Uterus (tissue), 4 donors: ENCODE measurements around the gene FEZF2. TPM values are rescaled to one million over a fixed set of nuclear protein-coding genes. Genes with fewer than 3 reads are reported as not detected.

Experiments used
- DNase-seq, 2 donors: peaks; one replicate each; pipeline ENCODE4 v3.0.0-alpha.2; 2019 to 2020
- H3K27ac ChIP-seq, 2 donors: fragments of 200-600 bp; sonication (generic); 1 replicate in 1 of 2; 2 replicates in 1 of 2; pipeline ENCODE4 v1.5.1; 2016 to 2018
- H3K27me3 ChIP-seq, 2 donors: fragments of 200-600 bp; sonication (generic); one replicate each; pipeline ENCODE4 v1.5.1; 2018 to 2019; ENCODE audit warnings: control low read depth in 1 of 2
- H3K36me3 ChIP-seq, 2 donors: fragments of 200-600 bp; sonication (generic); one replicate each; pipeline ENCODE4 v1.5.1; 2019; ENCODE audit warnings: control low read depth in 1 of 2
- H3K4me1 ChIP-seq, 2 donors: fragments of 200-600 bp; sonication (generic); one replicate each; pipeline ENCODE4 v1.5.1; 2018 to 2019; ENCODE audit warnings: control low read depth in 1 of 2
- H3K4me3 ChIP-seq, 2 donors: fragments of 200-600 bp; sonication (generic); 1 replicate in 1 of 2; 2 replicates in 1 of 2; pipeline ENCODE4 v1.5.1; 2018 to 2019; ENCODE audit warnings: mild to moderate bottlenecking in 1 of 2
- H3K9me3 ChIP-seq, 2 donors: fragments of 200-600 bp; sonication (generic); one replicate each; pipeline ENCODE4 v1.5.1; 2019; ENCODE audit warnings: control low read depth in 1 of 2
- CTCF ChIP-seq, 4 experiments: fragments of 200-600 bp in 2 of 4; fragments of 450-650 bp in 2 of 4; sonication (generic) in 2 of 4; IDR thresholded peaks; one replicate each; pipeline ENCODE4 v1.5.1; 2016 to 2019; ENCODE audit warnings: antibody characterized with exemption in 4 of 4, mild to moderate bottlenecking in 2 of 4, moderate library complexity in 1 of 4
- POLR2A ChIP-seq, 2 donors: fragments of 450-650 bp; IDR thresholded peaks; one replicate each; pipeline ENCODE4 v1.6.1; 2016; ENCODE audit warnings: antibody characterized with exemption in 2 of 2, mild to moderate bottlenecking in 1 of 2, moderate library complexity in 1 of 2
- intact Hi-C: fragments of 100-400 bp; cut with DNase I; formaldehyde crosslinking; loops from one replicate; pipeline ENCODE4 v1.15.1; 2023; ENCODE audit warnings: low total_unique reads
- total RNA-seq, 4 donors: library from RNA; depleted of rRNA in 3 of 4; stranded (reverse); fragments of >200 nt in 3 of 4; gene quantifications; one replicate each; pipeline versions ENCODE4 v1.1.0 to v1.2.4, GENCODE V29; 2014 to 2023
- donor health status: DM: yes; HTN: yes; CAD: no.

Gene FEZF2
- total RNA-seq, 4 donors from 2014 or later: not detected

- H3K36me3 ChIP-seq: no peaks in the 10 kb centered on the region
- intact Hi-C loops: no loop called here
- TF ChIP-seq CTCF (IDR thresholded peaks at IDR 0.05): no peak
- no peak for TF ChIP-seq POLR2A (IDR thresholded peaks at IDR 0.05)
These were observed 3.8 kb upstream of the FEZF2 start for GRCh38 chr3:62376906-62377877.

GRCh38 chr3:62376454-62376720, 3.0 kb upstream of the FEZF2 start:
- no peak overlapping the region for H3K27ac ChIP-seq
- H3K9me3 ChIP-seq: no peaks in the 10 kb centered on the region
- no peak for DNase-seq
- no peak for TF ChIP-seq POLR2A (IDR thresholded peaks at IDR 0.05)
- peaks cover 0 to 11% of the 10 kb centered on the region in 2 donors for H3K4me1 ChIP-seq
- no peak overlapping the region for H3K4me3 ChIP-seq
- H3K36me3 ChIP-seq: no peaks in the 10 kb centered on the region
- intact Hi-C loops: no loop called here
- peaks cover 0 to 84% of the 10 kb centered on the region in 2 donors for H3K27me3 ChIP-seq

More at GRCh38 chr3:62376906-62377877, 3.8 kb upstream of the FEZF2 start:
- no peak for DNase-seq
- Histone ChIP-seq H3K9me3 (no peaks in the 10 kb centered on the region), H3K4me1 (peaks cover 0 to 9% of the 10 kb centered on the region in 2 donors), H3K4me3 (no peak overlapping the region), H3K27ac (no peak overlapping the region), H3K27me3 (peaks cover 0 to 78% of the 10 kb centered on the region in 2 donors)

- H3K27me3 ChIP-seq: peaks cover 0 to 83% of the 10 kb centered on the region in 2 donors
- intact Hi-C loops: no loop called here
- TF ChIP-seq CTCF (IDR thresholded peaks at IDR 0.05) (no peak), POLR2A (IDR thresholded peaks at IDR 0.05) (no peak)
- no peaks in the 10 kb centered on the region for H3K36me3 ChIP-seq
- no peaks in the 10 kb centered on the region for H3K9me3 ChIP-seq
- no peak overlapping the region for H3K4me3 ChIP-seq
- no peak for DNase-seq
- H3K27ac ChIP-seq: no peak overlapping the region
- peaks cover 0 to 11% of the 10 kb centered on the region in 2 donors for H3K4me1 ChIP-seq
These were observed 2.5 kb upstream of the FEZF2 start for GRCh38 chr3:62375655-62376453.

- intact Hi-C loops: no loop called here
- no peak overlapping the region for H3K4me3 ChIP-seq
These were observed 1.2 kb upstream of the FEZF2 start for GRCh38 chr3:62374341-62375218.

More at GRCh38 chr3:62374341-62375218, 1.2 kb upstream of the FEZF2 start:
- TF ChIP-seq POLR2A (IDR thresholded peaks at IDR 0.05) (no peak), CTCF (IDR thresholded peaks at IDR 0.05) (no peak)
- H3K27ac ChIP-seq: no peak overlapping the region
- no peak for DNase-seq
- H3K9me3 ChIP-seq: no peaks in the 10 kb centered on the region
- H3K27me3 ChIP-seq: peaks cover 0 to 83% of the 10 kb centered on the region in 2 donors
- peaks cover 0 to 14% of the 10 kb centered on the region in 2 donors for H3K4me1 ChIP-seq
- H3K36me3 ChIP-seq: no peaks in the 10 kb centered on the region
